GM19035 (cell line): ENCODE measurements around the gene TMEM132D.

Experiments used
- ATAC-seq: cut with Tn5 transposase; IDR thresholded peaks from one replicate; pipeline ENCODE4 v1.9.1; 2021; ENCODE audit not compliant: unreplicated experiment

The TMEM132D gene

DNA sequence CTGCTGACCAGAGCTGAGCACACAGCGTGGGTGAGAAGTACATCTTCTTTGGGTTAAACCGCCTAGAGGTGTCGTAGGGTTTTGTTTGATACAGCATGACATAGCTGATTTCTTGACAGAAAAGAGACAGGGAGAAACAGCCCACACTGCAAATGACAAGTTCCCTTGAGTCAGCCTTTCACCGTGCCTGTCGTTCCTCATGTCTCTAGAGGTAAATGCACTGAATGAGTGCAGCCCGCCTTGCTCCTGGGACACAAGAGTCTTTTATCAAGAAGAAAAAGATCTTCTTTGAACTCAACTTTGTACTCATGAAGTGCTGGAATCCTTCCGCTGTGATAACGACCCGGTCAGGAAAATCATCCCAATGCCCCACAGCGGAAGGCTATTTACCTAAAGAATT lies 77.6 kb downstream of the TMEM132D start:
- no peak for ATAC-seq

DNA sequence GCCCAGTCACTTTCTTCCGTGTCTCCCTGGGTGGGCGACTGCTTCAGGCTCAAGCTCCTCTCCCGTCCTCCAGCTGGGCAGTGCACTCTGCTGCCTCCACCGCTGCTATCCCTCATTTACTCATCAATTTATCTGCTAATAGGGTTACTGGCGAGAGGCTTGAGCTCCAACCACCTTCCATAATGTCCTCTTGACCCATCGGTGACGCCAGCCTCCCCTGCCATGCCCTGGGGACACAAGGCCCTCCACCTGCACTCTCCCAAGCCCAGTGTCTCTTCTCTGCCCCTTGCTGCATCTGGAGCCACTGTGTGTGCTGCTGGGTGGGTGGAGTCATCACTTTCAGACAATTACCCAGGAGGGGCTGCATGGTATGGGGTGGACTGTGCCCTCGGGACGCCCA lies 78.5 kb downstream of the TMEM132D start:
- no peak for ATAC-seq

DNA sequence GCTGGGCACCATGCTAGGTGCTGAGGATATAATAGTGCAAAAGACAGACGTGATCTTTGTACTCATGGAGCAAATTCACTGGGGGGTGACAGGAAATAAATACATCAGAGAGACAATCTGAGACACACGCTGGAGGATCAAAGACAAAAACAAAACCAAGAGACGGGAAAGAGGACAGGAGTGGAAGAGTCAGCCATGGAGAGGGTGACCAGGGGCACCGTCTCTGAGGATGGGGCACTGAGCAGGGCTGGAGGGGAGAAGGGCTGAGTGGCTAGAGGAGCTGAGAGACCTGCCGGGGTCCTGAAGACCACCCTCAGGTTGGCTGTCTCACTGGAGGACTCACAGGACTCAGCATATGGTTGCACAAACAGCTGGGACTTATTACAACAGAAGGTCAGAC lies 81.9 kb downstream of the TMEM132D start:
- no peak for ATAC-seq

DNA sequence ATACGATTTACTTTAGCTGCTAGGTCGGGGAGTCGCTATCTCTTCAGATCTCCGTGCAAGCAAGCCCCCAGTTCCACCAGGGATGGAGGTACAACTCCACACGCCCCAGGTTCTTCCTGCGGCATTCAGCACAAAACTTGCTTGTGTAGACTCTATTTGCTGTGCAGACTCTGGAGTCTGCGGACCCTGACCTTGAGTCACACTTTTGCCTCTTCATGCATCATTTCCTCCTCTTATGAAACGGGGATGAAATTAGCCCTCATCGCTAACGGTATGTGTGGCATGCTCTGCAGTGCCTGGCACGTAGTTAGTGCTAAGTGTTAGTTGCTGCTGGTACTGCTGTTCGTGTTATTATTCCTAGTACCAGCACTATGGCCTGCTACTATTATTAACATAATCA lies 84.4 kb downstream of the TMEM132D start:
- no peak for ATAC-seq

DNA sequence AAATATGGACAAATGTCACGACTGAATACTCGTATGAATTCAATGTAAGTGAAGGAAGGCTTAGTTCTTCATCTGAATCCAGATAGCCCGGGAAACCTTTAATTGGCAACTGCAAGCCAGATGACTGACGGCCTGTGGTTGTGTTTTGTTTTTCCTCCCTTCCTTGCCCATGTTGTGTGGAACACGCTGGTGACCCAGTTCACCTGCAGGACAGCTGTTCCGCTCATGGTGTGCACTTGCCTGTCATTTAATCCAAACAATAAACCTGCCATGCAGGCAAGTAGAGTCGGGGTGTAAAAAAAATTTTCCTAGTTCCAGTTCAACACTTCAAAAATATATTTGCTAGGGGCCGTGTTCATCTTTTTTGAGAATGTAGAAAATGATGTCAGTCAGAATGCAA lies 88.0 kb downstream of the TMEM132D start:
- no peak for ATAC-seq

DNA sequence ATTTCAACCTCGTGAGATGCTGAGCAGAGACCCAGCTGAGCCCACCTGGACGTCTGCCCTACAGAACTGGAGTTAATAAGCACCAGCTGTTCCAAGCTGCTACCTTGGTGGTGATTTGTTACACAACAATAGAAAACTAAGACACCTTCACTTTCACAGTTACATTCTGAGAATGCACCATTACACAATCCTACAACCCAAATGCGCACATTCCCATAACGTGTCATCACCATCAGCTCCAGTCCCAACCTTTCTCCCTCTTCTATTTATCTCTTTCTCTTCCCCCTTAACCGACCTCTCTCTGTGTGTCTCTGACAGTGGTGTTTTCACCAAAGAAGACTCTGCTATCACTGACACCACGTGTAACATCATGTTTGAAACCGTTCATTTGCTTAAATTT lies 91.9 kb downstream of the TMEM132D start:
- no peak for ATAC-seq

DNA sequence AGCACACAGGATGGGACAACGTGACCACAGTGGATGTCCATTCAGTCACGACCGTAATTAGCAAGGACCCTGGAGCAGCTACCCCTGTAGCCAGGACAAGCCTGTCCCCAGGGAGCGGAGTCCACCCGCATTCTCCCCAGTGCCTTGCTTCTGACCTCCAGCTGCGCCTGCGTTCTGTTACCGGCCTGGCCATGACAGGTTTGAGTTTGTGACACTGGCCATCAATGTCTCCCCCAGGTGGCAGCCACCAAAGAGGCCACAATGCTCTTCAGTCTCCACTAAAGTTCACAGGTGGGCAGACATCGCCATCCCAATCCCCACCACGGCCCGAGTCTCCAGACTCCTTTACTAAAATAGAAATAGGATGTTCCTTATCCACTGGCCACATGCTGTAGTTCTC lies 96.7 kb downstream of the TMEM132D start:
- ATAC-seq = no peak

DNA sequence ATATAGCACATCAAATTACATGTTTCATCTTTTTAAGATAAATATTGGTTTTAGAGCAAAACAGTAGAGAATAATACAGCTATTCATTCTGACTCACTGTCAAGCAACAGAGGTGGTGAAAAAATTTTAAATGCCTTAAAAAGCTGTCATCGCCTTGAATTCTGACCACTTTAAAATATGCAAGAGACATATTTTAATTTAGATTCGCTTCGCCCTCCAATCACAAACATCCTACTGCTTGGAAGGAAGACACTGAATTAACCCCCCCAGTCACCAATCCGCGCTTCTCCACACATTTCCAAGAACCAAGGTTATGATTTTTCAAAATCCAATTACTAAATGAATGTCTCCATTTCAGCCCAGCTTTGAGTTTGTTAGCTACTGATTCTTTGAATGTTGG lies 112.4 kb downstream of the TMEM132D start:
- no peak for ATAC-seq

DNA sequence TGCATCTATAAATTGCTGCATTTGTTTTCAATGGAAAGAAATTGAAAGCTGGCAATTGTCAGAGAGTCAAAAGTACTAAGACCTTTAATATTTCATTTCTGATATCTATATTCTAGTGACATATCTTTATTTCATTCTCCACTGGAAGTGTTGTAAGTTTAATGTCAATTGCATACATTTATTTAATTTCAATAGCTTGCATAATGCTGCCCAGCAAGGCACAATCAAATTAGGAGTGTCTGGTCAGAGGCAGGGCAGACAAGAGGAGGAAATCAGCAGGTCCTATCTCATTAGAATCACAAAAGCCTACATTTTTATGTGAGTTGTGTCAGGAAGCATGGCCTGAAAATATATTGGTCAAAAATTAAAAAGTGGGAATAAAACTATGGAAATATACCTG lies 112.9 kb downstream of the TMEM132D start:
- ATAC-seq = no peak

DNA sequence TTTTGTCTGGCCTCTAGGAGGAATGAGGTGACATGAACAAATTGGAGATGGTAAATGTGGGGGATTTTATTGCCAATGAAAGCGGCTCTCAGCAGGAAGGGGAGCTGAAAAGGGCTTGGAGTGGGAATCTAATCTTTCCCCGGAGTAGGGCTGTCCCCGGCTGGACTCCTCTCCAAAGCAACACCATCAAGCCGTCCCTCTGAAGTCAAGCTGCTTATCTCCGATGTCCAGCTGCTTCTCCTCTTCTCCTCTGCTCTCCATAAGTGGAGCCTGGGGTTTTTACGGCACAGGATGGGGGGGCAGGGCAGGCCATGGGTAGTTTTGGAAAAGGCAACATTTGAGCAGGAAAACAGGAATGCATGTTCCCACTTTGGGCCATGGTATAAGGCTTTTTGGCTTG lies 113.5 kb downstream of the TMEM132D start:
- ATAC-seq = no peak

DNA sequence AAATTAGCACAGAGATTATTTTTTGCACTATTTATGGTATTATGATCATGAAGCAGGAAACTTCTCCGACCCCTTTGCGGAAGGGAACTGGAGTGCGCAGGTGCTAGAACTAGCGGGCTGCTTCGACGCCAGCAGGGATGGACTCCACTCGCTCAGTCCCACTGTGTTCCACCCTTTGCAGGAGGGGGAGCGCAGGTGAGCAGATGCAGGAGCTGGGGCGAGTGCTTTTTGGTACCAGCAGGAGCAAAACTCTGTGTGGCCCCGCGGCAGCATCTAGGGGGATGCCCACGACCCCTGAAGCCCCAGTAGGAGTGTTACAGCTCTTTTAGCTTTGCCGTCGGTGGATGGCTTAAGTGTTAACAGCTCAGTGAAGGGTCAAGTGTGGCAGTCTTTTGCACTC lies 113.9 kb downstream of the TMEM132D start:
- ATAC-seq = no peak

DNA sequence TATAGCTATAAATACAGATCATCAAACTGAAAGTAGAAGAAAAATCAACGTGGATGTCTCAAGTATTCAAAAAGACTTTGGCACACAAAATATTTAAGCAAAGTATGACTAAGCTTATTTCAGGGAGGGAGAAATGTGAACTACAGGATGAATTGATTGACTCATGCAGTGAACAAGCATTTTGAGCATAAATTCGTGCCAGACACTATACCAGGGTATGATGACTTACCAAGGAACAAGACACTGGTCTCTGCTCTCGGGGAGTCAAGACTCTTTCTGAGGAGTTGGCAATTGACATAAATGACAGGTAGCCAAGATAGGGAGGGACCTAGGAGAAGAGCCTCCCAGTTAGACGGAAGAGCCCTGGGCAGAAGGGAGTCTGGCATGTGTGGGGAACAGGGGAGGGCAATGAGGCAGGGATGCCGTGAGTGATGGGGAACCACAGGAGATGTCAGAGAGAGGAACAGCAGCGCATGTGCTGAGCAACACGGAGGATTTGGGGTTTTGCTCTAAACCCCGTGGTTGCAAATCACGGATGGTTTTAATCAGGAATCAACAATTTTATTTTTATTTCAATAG lies 115.2 kb downstream of the TMEM132D start:
- ATAC-seq = no peak

DNA sequence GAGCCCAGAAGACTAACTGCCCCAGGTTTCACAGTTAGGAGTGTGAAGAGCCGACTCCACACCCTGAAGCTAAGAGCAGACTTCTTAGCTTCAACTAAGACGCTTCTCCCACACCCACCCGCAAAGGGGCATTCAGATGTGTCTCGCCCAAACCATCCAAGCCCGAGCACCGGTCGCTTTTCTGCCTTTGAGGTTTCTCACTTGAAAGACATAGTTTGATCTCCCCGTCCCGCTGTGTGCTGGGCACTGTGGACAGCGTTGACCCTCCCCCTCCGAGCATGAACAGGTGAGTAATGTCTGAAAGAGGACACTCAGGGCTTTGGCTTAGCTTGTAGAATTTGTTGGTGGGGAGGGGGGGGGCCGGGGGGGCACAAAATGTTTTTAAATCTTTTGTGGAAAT lies 123.8 kb downstream of the TMEM132D start:
- no peak for ATAC-seq

DNA sequence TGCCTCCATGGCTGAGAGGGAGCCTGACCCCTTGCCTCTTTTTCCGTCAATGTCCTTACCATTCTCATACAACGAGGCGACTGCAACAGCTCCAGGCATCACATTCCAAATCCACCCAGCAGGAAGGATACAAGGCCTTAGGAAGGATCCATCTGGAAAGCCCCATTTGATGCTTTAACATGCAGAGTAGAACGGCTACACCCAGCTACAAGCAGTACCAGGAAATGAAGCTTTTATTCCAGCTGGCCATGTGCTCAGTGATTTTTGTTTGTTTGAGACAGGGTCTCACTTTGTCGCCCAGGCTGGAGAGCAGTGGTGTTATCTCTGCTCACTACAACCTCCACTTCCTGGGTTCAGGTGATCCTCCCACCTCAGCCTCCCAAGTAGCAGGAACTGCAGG lies 124.8 kb downstream of the TMEM132D start:
- no peak for ATAC-seq

DNA sequence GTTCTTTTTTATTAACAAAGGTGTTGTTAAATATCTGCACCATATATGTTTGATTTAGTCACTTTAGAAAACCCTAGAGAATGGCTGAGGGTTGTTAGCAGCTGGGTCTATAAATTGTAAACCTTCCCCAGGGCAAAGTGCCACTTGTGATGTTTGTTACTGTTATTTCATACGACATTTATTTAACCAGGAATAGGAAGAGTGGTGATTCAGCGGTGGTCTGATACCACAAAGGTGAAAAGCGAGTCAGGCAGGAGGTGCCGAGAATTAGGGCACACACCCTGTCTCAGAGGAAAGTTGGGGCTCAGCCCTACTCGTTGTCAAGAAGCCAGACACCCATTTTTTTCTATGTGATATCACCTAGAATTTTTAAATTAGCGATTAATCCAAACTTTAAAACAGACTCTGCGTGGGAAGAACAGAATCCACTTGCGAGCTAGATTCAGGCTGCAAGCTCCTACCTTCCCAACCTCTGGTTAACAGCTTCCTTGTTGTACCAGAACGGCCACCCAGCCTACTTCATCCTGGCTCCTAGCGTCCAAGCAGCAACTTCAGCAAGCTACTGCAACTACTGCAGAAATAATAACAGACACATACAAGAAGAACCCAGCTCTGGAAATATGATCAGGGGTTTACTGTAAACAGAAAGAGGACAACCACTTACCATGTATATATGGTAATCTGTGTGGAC lies 126.7 kb downstream of the TMEM132D start:
- no peak for ATAC-seq

DNA sequence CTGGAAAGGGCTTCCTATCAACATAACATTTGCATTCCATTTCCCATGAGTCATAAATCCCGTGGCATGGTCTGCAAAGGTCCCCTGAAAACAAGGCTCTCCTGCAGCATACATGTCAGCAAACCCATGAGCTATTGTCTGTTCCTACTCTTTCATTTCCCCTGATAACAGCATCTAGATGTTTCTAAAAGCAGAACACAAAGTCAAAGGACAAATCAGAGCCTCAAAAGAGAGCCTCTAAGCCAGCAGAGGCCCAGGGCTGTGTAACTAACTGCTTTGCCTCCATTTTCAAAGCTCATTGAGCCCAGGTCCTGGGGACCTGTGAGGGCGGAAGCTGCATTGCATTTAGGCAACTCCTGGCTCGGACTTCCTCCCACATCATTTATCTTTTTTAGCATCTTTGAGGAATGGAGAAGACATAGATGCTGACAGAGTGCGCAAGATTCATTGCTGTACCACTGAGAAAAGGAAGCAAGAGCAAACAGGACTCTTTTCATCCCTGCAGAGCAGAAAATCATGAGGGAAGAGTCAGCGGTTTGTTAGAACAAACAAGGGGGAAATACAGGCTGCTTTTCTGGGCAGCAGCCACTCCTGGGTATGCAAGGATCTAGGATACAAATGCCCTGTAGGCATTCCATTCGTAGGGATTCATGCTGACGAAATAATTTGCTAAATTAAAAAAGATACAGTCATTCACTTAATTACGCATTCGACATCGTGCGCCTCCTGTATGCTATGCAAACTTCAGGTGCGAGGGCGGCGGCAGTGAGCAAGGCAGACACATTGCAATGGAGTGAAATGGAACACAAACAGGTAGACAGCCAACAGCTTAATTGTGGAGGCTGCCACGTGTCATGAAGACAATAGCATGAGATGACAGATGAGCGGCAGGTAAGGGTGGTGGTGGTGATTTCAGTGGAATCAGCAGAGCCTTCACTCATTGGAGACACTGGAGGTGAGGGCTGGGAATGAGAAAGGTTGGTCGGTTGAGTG lies 131.0 kb downstream of the TMEM132D start:
- ATAC-seq = no peak

DNA sequence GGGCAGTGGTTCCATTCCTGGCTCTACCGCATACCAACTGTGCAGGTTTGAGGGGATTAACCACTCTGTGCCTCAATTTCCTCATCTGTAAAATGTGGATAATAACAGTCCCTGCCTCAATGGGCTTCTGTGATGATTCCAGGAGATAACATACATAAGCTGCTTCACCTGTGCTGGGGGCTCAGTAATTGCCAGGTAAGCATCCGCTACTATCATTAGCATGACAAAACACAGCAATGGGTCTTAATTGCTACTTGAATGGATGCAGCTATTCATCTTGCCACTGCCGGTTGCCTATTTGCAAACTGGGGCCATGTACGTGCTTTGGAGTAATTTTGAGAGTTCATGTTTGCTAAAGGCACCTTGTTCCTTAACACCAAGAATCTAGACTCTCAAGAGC lies 132.6 kb downstream of the TMEM132D start:
- no peak for ATAC-seq

DNA sequence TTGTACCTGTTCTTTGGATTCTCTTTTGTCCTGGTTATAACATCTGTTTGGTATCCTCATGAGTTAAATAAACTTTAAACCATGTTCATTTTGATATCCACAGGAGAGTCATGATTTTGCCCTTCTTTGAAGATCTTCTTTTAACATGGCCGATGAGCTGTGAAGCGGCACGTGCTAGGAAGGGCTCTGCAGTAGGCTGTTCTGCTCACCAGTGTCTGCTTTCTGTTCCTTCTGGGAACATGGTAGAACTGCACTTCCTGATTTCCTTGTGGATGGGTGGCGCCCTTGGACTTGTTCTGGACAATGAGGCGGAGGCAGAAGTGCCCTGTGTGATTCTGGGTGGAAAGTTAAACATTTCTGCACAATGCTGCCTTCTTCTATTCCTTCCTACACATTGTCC lies 138.1 kb downstream of the TMEM132D start:
- ATAC-seq = no peak

DNA sequence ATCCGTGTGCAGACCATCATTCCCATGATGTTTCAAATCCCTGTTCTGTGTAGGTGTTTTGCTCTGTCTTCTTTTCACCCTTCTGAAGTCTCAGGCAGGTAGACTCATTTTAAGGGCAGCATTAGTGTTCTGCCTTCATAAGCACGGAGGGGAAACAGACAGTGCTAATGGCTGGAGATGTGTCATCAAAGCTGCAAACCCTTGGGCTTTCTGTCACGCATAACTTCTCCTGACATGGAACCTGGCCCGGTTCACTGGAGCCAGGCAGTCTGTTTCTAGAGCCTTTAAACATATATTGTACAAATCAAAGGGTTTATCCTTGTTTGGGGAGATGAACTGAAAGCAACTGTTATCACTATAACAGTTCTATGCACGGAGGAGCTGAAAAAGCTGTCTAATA lies 141.4 kb downstream of the TMEM132D start:
- ATAC-seq = no peak

DNA sequence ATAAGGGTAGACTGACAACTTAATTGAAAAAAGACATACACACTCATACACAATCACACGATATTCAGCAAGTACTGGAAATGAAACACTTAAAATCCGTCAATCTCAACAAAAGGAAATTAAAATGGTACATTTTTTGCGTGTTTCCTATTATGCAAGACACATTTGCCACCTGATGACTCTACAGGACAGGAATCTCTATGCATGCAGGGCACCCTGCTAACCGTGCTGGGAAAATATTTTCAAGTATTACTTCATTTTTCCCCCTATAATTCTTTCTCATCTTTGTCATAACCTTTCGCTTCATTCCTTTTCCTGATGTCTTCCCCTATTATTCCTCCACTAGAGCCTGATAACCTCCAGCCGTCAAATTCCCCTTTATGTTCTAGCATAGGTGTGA lies 150.2 kb downstream of the TMEM132D start:
- no peak for ATAC-seq

DNA sequence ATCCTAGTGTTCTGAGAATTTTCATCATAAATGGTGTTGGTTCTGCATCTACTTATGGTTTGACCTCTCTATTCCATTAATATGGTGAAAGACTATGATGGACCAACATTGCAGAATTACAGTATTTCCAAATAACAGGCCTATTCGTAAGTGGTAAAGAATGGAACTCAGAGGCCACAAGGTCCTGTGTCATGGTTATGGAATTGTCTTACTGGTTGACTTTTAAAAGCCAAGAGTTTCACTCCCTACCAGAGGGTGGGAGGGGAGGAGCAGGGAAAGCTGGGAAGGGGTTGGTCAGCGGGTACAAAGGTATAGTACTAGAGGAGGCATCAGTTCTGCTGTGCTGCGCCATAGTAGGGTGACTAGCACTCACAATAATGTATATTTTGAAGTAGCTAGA lies 153.4 kb downstream of the TMEM132D start:
- no peak for ATAC-seq

DNA sequence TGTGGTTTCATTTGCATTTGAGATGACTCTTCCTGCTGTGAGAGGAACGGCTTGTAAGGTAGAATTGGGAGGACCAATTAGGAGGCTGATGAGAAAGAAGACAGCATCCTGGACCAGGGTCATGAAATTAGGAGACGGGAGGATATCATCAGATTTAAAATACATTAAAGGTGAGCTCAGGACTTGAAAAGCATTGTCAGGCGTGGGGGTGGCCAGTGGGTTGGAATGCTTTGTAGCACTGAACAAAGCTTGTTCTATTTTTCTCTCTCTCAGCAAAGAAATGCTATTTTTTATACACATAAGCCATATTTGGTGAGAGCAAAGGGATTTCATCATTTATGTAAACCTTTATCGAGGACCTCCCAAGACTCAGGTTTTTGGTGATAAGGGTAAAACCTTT lies 157.5 kb downstream of the TMEM132D start:
- no peak for ATAC-seq
